ENCODE measurements around the gene ADAMTS13.

Gene ADAMTS13

DNA sequence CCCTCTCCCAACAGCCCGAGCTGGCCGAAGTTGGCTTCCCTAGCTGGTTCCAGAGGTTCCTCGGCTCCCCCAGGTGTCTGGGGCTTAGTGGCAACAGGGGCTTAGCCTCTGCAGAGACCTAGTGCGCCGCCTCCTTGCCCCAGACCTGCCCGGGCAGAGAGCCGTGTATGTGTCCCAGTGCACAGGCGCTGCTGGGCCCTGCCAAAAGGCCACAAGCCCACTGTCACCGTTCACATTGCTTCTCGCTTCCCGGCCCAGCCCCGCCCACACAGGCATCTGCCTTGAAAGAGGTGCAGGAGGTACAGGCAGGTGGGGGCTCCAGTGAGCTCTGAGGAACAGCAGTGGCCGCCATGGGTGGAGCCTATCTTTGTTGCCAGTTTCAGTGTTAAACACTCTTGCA, 35.1 kb downstream of the ADAMTS13 start:
- DNase-seq = no peak

- DNase-seq = no peak
Measured at GRCh38 chr9:133457748-133458147, 35.6 kb downstream of the ADAMTS13 start.

- DNase-seq = no peak
Measured at GRCh38 chr9:133458643-133459312, 36.6 kb downstream of the ADAMTS13 start.

DNA sequence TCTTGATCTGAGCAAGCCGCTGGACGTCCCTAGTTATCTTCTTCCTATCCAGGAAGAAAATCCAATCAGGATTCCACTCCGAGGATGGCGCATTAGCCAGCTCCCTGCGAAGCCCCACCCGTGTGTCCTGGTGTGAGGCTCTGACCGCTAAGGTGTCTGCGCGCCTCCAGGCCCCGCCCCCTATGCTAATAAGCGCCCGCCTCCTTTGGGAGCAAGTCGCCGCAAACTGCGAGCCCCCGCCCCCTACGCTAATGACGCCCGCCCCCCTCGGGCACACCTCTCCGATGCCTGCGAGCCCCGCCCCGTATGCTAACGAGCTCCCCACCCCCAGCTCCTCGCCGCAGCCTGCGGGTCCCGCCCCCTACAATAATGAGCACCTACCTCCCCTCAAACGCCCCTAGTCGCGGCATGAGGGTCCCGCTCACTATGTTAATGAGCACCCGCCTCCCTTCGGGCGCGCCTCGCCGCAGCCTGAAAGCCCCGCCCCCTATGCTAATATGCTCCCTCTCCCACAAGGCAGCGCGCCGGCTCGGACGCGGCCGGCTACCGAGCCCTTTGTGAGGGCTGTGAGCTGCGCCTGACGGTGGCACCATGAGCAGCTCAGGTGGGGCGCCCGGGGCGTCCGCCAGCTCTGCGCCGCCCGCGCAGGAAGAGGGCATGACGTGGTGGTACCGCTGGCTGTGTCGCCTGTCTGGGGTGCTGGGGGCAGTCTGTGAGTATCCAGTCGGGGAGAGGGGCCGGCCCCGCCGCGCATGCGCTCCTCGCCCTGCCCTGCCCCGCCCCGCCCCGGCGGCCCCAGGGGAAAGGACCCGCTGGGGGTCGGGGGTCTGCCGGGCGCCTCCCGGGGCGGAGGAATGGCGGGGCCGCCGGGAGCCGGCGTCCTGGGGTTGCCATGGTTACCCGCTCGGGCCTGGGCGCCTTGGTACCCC, 37.6 kb downstream of the ADAMTS13 start, which contains the start of gene CACFD1:
Gene CACFD1, plus strand, starts transcription at position 503 of the 929 bp plus-strand sequence. Its CDS starts 89 bp downstream, at position 592.
- DNase-seq = peak; percentile 91

DNA sequence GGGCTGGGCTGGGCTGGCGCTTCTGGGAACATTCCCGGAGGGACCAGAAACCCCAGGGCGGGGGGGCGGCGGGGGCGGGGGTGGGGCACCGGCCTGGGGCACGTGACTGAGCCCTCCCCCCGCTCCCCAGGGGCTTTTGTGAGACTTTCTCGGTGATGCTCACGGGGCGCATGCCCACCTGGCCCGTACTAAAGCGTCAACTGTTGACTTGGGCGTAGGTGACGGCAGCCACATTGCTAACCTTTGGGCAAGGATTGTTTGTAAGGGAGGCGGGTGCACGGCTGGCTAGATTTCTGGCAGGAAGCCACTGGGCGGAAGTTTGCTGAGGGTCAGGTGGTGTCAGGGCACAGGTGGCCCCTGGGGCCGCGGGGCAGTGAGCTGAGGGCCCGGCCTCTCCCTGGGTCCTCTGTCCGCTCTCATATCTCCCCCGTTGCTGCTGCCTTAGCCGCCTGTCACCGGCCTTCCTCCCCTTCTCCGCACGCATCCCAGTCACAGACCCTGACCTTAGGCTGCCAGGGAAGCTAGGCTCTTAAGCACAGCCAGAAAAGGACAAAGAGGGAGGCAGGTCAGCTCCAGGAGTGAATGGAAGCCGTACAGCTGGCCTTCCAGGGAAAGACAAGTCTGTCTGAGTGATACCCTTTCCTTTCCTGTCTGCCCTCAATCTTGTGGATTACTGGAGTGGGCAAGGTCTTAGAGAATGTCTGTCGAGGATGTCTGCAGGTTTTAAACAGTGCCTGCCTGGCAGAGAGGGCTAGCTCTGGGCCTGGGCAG, 38.4 kb downstream of the ADAMTS13 start:
- peak; percentile 47 for DNase-seq

- no peak for DNase-seq
Measured at GRCh38 chr9:133461975-133462374, 39.8 kb downstream of the ADAMTS13 start.

GRCh38 chr9:133463234-133463863, 41.2 kb downstream of the ADAMTS13 start:
- DNase-seq = no peak

DNA sequence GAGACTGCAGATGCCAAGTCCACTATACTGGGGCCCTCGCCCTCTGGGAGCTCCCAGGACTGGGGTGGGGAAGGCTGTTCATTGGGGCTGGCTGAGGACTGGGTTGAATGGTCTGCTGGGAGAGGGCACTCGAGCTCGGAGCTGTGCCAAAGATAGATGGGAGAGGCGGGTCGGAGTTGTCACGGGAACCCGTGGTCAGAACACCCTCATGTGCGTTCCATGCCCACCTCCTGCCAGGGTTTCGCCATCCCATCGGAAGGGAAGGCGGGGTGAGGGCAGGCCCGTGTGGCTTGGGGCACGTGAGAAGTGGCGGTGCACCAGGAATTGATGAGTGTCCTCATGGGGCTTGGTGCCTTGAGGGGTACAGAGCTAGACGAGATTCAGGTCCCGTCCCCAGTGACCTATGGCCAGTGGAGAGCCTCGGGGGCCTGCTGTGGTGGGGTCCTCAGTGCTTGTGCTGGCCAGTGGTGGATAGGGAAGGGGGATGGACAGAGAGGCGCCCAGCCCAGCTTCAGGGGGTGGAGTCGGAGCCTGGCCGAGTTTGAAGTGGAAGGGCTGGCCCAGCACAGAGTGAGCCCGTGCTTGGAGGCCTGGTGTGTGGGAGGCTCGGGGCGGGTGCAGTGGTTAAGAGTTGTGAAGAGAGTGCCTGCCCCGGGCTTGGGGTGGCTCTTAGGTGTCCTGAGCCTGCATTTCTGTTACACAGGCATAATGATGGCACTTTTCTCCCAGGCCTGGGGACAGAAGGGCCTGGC, 41.9 kb downstream of the ADAMTS13 start:
- DNase-seq = no peak

DNA sequence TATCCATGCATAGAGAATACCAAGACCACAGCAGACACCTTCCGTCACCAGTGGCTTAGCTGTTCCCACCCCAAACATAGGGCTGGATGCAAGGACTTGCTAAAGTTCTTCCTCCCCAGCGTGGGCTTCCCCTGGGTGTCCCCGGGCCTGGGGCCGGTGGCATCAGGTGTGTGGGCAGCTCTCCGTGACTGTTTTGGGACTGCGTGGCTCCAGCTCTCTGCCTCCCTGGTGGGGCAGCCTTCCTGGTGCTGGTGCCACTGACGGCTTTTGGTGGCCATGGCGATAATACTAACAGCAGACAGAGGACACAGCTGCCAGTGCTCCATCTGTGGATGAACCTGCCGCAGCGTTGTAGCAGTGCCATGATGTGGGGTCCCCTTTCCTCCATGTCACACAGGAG, 42.5 kb downstream of the ADAMTS13 start:
- no peak for DNase-seq

- no peak for DNase-seq
Measured at GRCh38 chr9:133465984-133466383, 43.8 kb downstream of the ADAMTS13 start.

DNA sequence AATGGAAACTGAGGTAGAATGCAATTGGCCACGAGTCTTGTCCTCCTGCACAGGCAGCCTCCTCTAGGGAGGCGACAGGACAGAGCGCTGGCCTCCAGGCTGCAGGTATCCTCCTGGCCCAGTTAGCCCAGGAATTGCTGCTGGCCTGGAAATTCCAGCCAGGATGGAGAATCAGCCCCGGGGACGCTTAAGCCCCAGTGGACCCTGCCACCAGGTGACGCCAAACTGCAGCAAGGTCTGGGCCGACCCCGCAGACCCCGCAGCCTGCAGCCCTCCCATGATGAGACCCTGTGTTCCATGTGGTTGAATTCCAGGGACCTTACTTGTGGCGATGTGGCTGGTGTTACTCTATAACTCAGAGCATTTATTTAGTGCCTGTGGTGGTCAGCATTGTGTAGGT, 44.9 kb downstream of the ADAMTS13 start:
- DNase-seq = no peak

DNA sequence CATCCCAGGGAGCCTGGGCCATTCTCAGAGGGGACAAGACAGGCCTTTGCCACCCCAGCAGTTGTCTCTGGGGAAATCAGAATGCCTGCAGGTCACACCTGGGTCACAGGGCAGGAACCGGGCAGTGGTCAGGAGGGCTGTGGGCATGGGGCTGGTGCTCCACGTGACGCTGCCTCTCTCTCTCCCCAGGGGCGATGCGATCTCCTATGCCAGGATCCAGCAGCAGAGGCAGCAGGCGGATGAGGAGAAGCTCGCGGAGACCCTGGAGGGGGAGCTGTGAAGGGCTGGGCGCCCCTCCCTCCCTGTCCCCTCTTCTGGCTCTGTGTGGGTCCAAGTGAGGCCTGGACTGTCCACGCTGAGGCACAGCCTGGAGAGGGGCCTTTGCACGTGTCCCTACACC, 46.2 kb downstream of the ADAMTS13 start:
- no peak for DNase-seq

GRCh38 chr9:133468777-133469421, 46.7 kb downstream of the ADAMTS13 start:
- no peak for DNase-seq

DNA sequence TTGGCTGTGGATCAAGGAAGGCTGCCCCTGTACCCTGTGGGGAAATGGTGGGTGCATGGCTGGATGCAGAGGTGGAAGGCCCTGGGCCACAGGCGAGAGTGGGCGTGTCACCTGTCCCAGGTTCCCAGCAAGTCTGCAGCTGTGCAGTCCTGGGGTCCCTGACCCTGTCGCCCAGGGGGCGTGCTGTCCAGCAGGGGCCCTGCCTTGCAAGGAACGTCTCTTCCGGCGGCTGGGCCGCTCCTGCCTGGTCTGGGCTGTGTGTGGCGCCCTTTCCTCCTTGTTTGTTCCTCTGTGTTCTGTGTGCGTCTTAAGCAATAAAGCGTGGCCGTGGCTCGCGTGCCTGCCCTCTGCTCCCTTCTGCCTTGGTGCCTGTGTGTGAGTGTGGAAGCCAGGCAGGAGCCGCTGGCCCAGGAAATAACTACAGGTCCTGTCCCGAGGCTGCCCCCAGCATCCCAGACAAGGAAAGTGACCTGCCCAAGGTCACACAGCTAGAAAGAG, 48.3 kb downstream of the ADAMTS13 start:
- DNase-seq = no peak

GRCh38 chr9:133470988-133471387, 48.8 kb downstream of the ADAMTS13 start:
- DNase-seq = no peak

DNA sequence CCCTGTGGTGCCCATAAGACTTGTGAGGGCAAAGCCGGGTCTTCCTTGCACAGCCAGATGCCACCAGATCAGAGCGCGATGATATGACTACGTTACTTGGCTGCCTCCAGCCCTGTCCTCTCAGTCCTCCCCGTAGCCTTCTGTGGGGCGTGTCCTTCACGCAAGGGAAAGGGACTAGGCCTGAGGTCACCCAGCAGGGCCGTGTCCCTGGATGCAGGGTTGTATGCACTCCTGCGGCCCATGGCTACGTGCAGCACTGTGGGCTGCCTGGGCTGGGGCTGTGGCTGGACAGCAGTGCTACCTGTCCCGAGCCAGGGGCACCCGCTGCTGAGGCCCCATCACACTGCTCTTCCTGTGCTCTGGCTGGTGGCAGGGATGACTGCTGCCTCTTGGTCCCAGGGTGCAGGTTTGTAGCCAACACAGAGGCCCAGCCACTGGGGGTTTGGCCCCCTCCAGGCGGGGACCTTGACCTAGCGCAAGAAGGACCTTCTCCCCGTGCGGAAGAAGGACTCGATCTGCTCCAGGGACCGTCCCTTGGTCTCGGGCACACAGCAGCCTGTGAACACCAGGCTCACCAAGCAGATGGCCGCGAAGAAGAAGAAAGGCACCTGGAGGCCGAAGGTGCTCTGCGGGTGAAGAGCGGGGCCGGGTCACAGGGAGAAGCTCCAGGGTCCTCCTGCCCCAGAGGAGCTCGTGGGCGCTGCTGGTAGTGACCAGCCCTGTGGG, 49.5 kb downstream of the ADAMTS13 start:
- no peak for DNase-seq

GRCh38 chr9:133472277-133472645, 50.1 kb downstream of the ADAMTS13 start:
- DNase-seq = no peak

DNA sequence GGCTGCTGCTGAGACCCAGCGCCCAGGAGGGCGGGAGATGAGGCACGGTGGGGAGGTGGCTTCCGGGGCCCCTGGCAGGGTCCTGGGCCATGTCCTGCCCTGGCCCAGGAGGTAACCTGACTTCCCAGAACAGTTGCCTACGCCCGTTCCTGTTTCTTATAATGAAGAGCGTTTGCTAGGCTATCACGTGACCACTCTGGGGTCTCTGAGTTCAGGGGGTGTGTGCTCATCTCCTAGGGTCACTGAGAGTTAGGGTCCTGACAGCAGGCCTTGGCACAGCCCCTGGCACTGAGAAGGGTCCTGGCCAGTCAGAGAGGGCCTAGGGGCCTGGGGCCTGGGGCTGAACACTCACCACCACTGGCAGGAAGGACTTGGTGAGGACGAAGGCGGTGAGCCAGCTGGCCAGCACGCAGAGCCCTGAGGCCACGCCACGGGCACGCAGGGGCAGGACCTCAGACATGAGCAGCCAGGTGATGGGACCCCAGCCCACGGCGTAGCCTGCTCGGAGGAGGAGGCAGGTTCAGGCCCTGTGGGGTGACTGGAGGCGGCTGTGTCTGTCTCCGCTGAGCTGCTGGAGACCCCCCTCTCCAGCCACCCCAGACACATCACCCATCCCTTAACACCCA, 50.7 kb downstream of the ADAMTS13 start:
- no peak for DNase-seq

DNA sequence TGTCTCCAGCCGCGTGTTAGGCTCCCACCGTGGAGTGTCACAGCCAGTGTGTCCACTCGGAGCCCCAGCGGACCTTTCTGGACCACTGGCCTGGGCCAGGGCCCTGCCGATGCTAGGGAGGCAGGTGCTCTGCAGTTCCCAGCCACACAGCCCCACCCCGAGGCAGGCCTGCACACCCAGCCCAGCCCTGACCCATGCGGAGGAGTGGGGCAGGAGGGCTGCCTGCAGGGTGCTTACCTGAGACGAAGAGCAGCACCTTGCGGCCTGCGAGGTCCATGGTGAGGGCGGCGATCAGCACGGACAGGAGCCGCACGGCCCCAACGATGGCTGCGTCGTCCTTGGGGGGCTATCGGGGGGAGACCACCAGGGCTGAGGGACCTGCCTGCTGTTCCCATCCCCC, 51.6 kb downstream of the ADAMTS13 start:
- DNase-seq = no peak

DNA sequence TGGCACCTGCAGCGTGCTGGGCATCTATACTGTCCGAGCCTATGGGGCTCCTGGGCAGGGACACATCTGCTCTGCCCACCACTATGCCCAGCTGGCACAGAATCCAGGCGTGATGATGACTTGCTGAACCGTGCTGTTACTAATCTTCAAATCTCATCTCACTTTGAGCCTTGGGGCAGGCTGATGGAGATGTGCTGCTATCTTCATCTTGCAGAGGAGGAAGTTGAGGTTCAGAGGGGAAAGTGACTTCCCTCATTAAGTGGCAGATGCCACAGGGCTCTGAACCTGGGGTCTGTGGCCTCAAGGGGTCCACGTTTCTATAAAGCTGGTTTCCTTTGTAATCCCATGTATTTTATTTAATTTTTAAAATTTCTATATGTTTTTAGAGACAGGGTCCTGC, 52.0 kb downstream of the ADAMTS13 start:
- DNase-seq = no peak
